ENCODE measurements around the gene DCST1.
A peak's percentile ranks its signal among the peaks of the same experiment; 100 is the strongest.

The DCST1 gene

DNA sequence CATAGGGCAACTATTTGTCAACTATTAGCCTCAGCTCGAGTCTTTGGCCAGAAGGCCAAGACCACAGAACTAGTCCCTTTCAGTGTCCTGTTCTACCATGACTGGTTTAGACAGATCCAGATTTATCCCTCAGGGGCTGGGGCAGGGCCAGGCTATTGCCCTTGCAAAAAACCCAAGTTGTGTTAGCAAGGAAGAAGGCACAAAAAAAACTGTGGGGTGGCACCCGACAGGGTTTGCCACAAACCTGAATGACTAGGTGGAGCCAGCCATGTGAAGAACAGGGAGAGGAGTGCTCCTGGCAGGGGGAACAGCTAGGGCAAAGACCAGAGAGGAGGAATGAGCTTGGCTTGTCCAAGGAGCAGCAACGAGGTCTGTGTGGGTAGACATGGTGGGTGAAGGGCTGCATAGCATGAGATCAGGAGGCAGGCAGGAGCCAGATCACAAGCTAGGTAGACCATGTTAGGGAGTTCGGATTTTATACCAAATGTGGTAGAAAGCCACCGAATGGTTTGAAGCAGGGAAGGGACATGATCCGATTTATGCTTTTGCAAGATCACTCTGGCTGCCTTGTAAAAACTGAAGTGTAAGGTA is 4.3 kb downstream of the DCST1 start:
- TF ChIP-seq, protein P1, sequence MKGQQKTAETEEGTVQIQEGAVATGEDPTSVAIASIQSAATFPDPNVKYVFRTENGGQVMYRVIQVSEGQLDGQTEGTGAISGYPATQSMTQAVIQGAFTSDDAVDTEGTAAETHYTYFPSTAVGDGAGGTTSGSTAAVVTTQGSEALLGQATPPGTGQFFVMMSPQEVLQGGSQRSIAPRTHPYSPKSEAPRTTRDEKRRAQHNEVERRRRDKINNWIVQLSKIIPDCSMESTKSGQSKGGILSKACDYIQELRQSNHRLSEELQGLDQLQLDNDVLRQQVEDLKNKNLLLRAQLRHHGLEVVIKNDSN (IDR thresholded peaks at IDR 0.05): no peak
- TF ChIP-seq, protein P2, sequence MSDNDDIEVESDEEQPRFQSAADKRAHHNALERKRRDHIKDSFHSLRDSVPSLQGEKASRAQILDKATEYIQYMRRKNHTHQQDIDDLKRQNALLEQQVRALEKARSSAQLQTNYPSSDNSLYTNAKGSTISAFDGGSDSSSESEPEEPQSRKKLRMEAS (IDR thresholded peaks at IDR 0.05): no peak
- TF ChIP-seq, protein P3, sequence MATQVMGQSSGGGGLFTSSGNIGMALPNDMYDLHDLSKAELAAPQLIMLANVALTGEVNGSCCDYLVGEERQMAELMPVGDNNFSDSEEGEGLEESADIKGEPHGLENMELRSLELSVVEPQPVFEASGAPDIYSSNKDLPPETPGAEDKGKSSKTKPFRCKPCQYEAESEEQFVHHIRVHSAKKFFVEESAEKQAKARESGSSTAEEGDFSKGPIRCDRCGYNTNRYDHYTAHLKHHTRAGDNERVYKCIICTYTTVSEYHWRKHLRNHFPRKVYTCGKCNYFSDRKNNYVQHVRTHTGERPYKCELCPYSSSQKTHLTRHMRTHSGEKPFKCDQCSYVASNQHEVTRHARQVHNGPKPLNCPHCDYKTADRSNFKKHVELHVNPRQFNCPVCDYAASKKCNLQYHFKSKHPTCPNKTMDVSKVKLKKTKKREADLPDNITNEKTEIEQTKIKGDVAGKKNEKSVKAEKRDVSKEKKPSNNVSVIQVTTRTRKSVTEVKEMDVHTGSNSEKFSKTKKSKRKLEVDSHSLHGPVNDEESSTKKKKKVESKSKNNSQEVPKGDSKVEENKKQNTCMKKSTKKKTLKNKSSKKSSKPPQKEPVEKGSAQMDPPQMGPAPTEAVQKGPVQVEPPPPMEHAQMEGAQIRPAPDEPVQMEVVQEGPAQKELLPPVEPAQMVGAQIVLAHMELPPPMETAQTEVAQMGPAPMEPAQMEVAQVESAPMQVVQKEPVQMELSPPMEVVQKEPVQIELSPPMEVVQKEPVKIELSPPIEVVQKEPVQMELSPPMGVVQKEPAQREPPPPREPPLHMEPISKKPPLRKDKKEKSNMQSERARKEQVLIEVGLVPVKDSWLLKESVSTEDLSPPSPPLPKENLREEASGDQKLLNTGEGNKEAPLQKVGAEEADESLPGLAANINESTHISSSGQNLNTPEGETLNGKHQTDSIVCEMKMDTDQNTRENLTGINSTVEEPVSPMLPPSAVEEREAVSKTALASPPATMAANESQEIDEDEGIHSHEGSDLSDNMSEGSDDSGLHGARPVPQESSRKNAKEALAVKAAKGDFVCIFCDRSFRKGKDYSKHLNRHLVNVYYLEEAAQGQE (IDR thresholded peaks at IDR 0.05; ENCODE audit: low read depth): no peak
- no peak for TF ChIP-seq RAD21 (IDR thresholded peaks at IDR 0.05; ENCODE audit: low read depth)
- TF ChIP-seq TCF12 (IDR thresholded peaks at IDR 0.05; ENCODE audit: low read depth): no peak
- TF ChIP-seq YY1 (IDR thresholded peaks at IDR 0.05; ENCODE audit: low read depth): no peak
- no peak for TF ChIP-seq CREB1 (IDR thresholded peaks at IDR 0.05; ENCODE audit: low read depth)
- no peak for TF ChIP-seq FOXM1 (IDR thresholded peaks at IDR 0.05; ENCODE audit: borderline replicate concordance, low read depth)
- TF ChIP-seq TAF1 (IDR thresholded peaks at IDR 0.05; ENCODE audit: low read depth): no peak
- no peak for TF ChIP-seq NFIC (IDR thresholded peaks at IDR 0.05)
- TF ChIP-seq TEAD4 (IDR thresholded peaks at IDR 0.05): no peak

DNA sequence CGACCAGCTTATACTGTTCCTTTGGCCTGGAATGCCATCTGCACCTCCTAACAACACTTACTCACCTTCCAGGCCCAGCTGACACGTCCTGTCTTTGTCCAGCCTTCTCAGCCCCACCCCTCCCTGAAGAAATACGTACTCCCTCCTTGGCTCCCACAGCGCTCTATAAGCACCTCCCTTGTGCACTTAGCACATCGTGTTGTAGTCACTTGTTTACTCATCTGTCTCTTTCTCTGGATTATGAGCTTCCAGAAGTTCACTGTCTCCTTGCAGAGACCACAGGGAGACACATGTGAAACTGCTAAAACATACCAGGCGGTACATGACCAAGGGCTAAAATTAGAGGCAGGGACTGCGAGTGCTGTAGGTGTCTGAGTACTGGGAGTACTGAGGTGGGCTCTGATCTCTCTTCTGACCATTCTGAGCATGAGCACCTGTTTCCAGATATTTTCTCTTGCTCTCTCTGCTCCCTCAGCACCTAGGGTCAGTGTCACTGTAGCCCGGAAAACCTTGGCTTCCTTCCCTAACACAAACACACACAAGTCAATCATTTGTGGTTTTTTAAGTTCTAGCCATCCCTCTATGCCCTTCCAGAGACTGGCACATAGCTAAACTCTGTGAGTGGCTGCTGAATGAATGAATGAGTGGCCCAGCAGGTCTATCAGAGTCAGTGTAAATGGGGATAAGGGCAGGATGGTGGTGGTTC is 5.1 kb downstream of the DCST1 start:
- TF ChIP-seq CEBPB (IDR thresholded peaks at IDR 0.05) (no peak), TEAD4 (IDR thresholded peaks at IDR 0.05) (0 out of 2 replicates have a peak, but pooled peaks have one; percentile 28), TCF12 (IDR thresholded peaks at IDR 0.05; ENCODE audit: low read depth) (no peak), RAD21 (IDR thresholded peaks at IDR 0.05; ENCODE audit: low read depth) (no peak)

DNA sequence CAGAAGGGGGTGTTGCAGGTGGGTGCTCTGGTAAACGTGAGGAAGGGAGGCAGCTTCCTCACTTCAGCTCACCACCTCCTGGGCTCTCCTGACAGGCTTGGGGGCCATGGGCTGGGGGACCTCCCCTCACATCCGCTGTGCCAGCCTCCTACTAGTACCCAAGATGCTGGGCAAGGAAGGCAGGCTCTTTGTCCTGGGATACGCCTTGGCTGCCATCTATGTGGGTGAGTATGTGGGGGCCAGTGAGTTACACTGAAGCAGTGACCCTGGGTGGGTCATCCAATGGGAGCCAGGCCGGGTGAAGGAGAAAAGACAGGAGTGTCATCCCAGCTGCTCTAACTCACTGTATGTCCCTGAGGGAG is 5.7 kb downstream of the DCST1 start:
- TF ChIP-seq YY1 (IDR thresholded peaks at IDR 0.05; ENCODE audit: low read depth) (no peak), TEAD4 (IDR thresholded peaks at IDR 0.05) (no peak), FOXM1 (IDR thresholded peaks at IDR 0.05; ENCODE audit: borderline replicate concordance, low read depth) (no peak), EGR1 (IDR thresholded peaks at IDR 0.05) (no peak), CREB1 (IDR thresholded peaks at IDR 0.05; ENCODE audit: low read depth) (no peak), RAD21 (IDR thresholded peaks at IDR 0.05; ENCODE audit: low read depth) (no peak), CEBPB (IDR thresholded peaks at IDR 0.05) (no peak), TAF1 (IDR thresholded peaks at IDR 0.05; ENCODE audit: low read depth) (no peak), TCF12 (IDR thresholded peaks at IDR 0.05; ENCODE audit: low read depth) (no peak)
- TF ChIP-seq, protein P2 (IDR thresholded peaks at IDR 0.05): no peak
- TF ChIP-seq, protein P1 (IDR thresholded peaks at IDR 0.05): no peak
- TF ChIP-seq, protein P3 (IDR thresholded peaks at IDR 0.05; ENCODE audit: low read depth): no peak

DNA sequence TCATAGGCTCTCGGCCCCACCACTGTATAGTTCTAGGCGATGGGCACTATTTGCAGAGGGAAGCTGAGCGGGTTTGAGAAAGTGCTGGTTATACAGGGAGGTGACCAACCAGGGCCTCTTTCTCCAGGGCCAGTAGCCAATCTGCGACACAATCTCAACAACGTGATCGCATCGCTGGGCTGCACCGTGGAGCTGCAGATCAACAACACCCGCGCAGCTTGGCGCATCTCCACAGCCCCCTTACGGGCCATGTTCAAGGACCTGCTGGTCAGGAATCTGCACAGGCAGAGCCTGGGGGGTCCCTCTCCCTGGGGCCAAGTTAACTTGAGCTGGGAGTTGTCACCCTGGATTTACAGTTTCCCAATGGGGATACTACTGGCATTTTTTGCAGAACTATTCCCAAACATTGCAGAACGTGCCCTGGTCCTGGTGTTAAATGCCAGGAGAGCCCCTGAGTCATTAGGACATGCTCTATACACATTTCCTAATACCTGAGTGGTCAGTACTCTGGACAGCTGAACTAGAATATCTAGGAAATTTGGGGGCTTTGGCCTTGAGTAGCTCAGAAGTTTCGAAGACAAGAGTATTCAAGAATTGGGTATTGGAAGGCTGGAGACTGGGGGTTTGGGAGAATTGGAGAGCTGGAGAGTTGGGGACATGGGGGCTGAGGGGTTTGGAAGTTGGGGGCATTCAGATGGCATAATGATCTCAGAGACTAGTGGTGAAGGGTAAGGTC is 6.9 kb downstream of the DCST1 start:
- TF ChIP-seq, protein P3 (IDR thresholded peaks at IDR 0.05; ENCODE audit: low read depth): peak; percentile 31; the same call in 1 of the 2 replicates
- no peak for TF ChIP-seq NFIC (IDR thresholded peaks at IDR 0.05)

All from Ishikawa (cell line).